Esophagus squamous epithelium (tissue), 4 donors: ENCODE data around the gene DLG2.

Experiments used
- POLR2A ChIP-seq, 4 donors: fragments of 450-650 bp; IDR thresholded peaks; one replicate each; pipeline ENCODE4 v1.6.1; 2017; ENCODE audit warnings: antibody characterized with exemption in 4 of 4, mild to moderate bottlenecking in 4 of 4, moderate library complexity in 3 of 4
- TF ChIP-seq, protein P1 (sequence below), 6 experiments: fragments of 450-650 bp in 4 of 6; fragments of 200-600 bp in 2 of 6; sonication (generic) in 2 of 6; IDR thresholded peaks; one replicate each; pipeline ENCODE4 v1.5.1; 2016 to 2019; ENCODE audit warnings: antibody characterized with exemption in 6 of 6, mild to moderate bottlenecking in 4 of 6, moderate library complexity in 4 of 6

DNA sequence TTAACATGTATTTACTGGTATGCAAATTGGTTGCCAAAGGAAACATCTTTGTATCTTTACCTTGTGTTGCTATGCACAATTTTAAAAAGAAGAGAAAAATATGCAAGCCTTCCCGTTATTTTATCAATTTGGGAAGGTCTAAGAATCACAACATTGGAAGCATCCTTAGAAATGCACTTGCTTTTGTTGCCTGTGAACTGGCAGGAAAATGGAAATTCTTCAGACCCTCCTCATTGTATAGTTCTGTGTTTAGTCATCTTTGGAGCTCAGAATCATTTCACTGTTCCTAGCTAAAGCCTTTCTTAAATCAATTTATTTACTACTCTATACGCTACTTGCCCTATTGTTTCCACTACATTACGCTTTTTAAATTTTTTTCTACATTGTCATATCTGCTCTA lies 574.5 kb downstream of the DLG2 start:
- TF ChIP-seq, protein P1, sequence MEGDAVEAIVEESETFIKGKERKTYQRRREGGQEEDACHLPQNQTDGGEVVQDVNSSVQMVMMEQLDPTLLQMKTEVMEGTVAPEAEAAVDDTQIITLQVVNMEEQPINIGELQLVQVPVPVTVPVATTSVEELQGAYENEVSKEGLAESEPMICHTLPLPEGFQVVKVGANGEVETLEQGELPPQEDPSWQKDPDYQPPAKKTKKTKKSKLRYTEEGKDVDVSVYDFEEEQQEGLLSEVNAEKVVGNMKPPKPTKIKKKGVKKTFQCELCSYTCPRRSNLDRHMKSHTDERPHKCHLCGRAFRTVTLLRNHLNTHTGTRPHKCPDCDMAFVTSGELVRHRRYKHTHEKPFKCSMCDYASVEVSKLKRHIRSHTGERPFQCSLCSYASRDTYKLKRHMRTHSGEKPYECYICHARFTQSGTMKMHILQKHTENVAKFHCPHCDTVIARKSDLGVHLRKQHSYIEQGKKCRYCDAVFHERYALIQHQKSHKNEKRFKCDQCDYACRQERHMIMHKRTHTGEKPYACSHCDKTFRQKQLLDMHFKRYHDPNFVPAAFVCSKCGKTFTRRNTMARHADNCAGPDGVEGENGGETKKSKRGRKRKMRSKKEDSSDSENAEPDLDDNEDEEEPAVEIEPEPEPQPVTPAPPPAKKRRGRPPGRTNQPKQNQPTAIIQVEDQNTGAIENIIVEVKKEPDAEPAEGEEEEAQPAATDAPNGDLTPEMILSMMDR (IDR thresholded peaks at IDR 0.05) = no peak
- no peak for TF ChIP-seq POLR2A (IDR thresholded peaks at IDR 0.05)
